Measurements from ENCODE around the gene NPL. TPM values are rescaled to one million over a fixed set of nuclear protein-coding genes. Genes with fewer than 3 reads are reported as not detected.
A peak's percentile ranks its signal among the peaks of the same experiment; 100 is the strongest.

The NPL gene
- total and polyA plus RNA-seq, 9 of the 15 experiments (the other 6 are each of a cell fraction or from before 2014, with no cell fraction given) = 9.9 to 22.3 (median 14.2) TPM

DNA sequence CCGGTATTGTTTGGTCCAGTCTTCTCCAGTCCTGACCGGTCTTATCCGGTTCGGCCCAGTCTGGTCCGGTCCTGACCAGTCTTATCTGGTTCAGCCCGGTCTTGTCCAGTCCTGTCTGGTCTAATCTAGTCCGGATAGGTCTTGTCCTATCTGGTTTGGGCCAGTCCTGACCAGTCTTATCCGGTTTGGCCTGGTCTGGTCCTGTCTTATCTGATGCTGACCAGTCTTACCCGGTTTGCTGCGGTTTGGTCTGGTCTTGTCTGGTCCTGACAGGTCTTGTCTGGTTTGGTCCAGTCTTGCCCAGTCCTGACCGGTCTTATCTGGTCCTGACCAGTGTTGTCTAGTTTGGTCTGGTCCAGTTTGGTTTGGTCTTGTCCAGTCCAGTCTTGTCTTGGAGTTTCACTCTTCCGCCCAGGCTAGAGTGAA, 79.7 kb downstream of the NPL start (continued):
- TF ChIP-seq ZFP36 (IDR thresholded peaks at IDR 0.05; ENCODE audit: low read depth, low read length, partially characterized antibody) (no peak), THRAP3 (IDR thresholded peaks at IDR 0.05; ENCODE audit: borderline replicate concordance) (no peak), RBM14 (IDR thresholded peaks at IDR 0.05; ENCODE audit: borderline replicate concordance, insufficient read depth, low read depth, low read length) (no peak), MEIS2 (IDR thresholded peaks at IDR 0.05; ENCODE audit: partially characterized antibody) (no peak), DMBX1 (CRISPR knock-in tag; IDR thresholded peaks at IDR 0.05; ENCODE audit: borderline replicate concordance) (0 out of 2 replicates have a peak, but pooled peaks have one; percentile 19), ZNF512 (tag; IDR thresholded peaks at IDR 0.05) (no peak), ZNF76 (CRISPR knock-in tag; IDR thresholded peaks at IDR 0.05; ENCODE audit: borderline replicate concordance) (no peak), TARDBP (IDR thresholded peaks at IDR 0.05) (peak; percentile 93), L3MBTL2 (IDR thresholded peaks at IDR 0.05) (no peak), NR2C1 (IDR thresholded peaks at IDR 0.05) (no peak), NR2C1 (tag; IDR thresholded peaks at IDR 0.05) (0 out of 2 replicates have a peak, but pooled peaks have one; percentile 17), HDAC3 (IDR thresholded peaks at IDR 0.05; ENCODE audit: borderline replicate concordance, partially characterized antibody) (no peak), ZNF592 (IDR thresholded peaks at IDR 0.05) (peak; percentile 51; the same call in 1 of the 2 replicates)
- TF ChIP-seq, protein P1, sequence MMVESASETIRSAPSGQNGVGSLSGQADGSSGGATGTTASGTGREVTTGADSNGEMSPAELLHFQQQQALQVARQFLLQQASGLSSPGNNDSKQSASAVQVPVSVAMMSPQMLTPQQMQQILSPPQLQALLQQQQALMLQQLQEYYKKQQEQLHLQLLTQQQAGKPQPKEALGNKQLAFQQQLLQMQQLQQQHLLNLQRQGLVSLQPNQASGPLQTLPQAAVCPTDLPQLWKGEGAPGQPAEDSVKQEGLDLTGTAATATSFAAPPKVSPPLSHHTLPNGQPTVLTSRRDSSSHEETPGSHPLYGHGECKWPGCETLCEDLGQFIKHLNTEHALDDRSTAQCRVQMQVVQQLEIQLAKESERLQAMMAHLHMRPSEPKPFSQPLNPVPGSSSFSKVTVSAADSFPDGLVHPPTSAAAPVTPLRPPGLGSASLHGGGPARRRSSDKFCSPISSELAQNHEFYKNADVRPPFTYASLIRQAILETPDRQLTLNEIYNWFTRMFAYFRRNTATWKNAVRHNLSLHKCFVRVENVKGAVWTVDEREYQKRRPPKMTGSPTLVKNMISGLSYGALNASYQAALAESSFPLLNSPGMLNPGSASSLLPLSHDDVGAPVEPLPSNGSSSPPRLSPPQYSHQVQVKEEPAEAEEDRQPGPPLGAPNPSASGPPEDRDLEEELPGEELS (CRISPR knock-in tag; IDR thresholded peaks at IDR 0.05; ENCODE audit: borderline replicate concordance) = peak; percentile 94; the same call in 1 of the 2 replicates
- TF ChIP-seq, protein P2, sequence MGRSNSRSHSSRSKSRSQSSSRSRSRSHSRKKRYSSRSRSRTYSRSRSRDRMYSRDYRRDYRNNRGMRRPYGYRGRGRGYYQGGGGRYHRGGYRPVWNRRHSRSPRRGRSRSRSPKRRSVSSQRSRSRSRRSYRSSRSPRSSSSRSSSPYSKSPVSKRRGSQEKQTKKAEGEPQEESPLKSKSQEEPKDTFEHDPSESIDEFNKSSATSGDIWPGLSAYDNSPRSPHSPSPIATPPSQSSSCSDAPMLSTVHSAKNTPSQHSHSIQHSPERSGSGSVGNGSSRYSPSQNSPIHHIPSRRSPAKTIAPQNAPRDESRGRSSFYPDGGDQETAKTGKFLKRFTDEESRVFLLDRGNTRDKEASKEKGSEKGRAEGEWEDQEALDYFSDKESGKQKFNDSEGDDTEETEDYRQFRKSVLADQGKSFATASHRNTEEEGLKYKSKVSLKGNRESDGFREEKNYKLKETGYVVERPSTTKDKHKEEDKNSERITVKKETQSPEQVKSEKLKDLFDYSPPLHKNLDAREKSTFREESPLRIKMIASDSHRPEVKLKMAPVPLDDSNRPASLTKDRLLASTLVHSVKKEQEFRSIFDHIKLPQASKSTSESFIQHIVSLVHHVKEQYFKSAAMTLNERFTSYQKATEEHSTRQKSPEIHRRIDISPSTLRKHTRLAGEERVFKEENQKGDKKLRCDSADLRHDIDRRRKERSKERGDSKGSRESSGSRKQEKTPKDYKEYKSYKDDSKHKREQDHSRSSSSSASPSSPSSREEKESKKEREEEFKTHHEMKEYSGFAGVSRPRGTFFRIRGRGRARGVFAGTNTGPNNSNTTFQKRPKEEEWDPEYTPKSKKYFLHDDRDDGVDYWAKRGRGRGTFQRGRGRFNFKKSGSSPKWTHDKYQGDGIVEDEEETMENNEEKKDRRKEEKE (IDR thresholded peaks at IDR 0.05; ENCODE audit: borderline replicate concordance in 1 of 2, control insufficient read depth in 1 of 2, low read depth in 2 of 2, low read length in 1 of 2) = no peak

All from K562 (cell line).